HepG2 (cell line): Measurements from ENCODE around the gene GALR3. TPM values are rescaled to one million over a fixed set of nuclear protein-coding genes. Genes with fewer than 3 reads are reported as not detected.

Experiments used
- FOXP1 ChIP-seq, 2 experiments: fragments of 450-650 bp in 1 of 2; IDR thresholded peaks; 2 replicates each; pipeline ENCODE4 v1.6.1; 2017 to 2018; ENCODE audit warnings: antibody characterized with exemption in 1 of 2
- GABPB1 ChIP-seq: IDR thresholded peaks from 2 replicates; pipeline ENCODE4 v1.6.1; 2016; ENCODE audit warnings: mild to moderate bottlenecking, missing genetic modification reagents, moderate library complexity, missing compliant biosample characterization
- POLR2AphosphoS5 ChIP-seq: IDR thresholded peaks from 2 replicates; pipeline ENCODE4 v1.6.1; 2012; ENCODE audit warnings: low read depth, low read length
- SRSF1 ChIP-seq: fragments of 200-400 bp; formaldehyde crosslinking; optimal IDR thresholded peaks from 2 replicates; pipeline ENCODE3; 2017; ENCODE audit warnings: mild to moderate bottlenecking, low read depth, low read length, moderate library complexity
- TOPORS ChIP-seq: sonication (generic); formaldehyde crosslinking; IDR thresholded peaks from 2 replicates; pipeline ENCODE4 v1.8.0; 2023; ENCODE audit warnings: mild to moderate bottlenecking, missing genetic modification reagents
- ZBTB7A ChIP-seq: sonication (generic); formaldehyde crosslinking; IDR thresholded peaks from 2 replicates; pipeline ENCODE4 v1.8.0; 2022; ENCODE audit warnings: mild to moderate bottlenecking, missing genetic modification reagents
- ZMAT3 ChIP-seq: sonication (generic); formaldehyde crosslinking; conservative IDR thresholded peaks from 2 replicates; pipeline ENCODE4 v1.7.0; 2021; ENCODE audit warnings: missing genetic modification reagents
- ZNF264 ChIP-seq: sonication (generic); formaldehyde crosslinking; IDR thresholded peaks from 2 replicates; pipeline ENCODE4 v1.4.0; 2020; ENCODE audit warnings: missing genetic modification reagents
- ZNF343 ChIP-seq: sonication (generic); formaldehyde crosslinking; IDR thresholded peaks from 2 replicates; pipeline ENCODE4 v1.4.0; 2020; ENCODE audit warnings: mild to moderate bottlenecking, missing genetic modification reagents
- polyA plus RNA-seq, 8 experiments: library from polyadenylated mRNA; depleted of rRNA in 3 of 8; stranded (reverse) in 7 of 8; unstranded in 1 of 8; fragments of >200 nt; fragmentation: Illumina TruSeq in 4 of 8; extraction: Trizol in 4 of 8; gene quantifications; 2 replicates each; pipeline versions ENCODE4 v1.2.1 to v1.2.3, GENCODE V29; 2011 to 2016; ENCODE audit warnings: low read depth in 4 of 8, missing spikeins in 1 of 8, mixed read lengths in 1 of 8; ENCODE audit not compliant: insufficient read depth in 1 of 8
- total RNA-seq, 5 experiments: library from RNA; depleted of rRNA; stranded (reverse); fragments of >200 nt; fragmentation: Illumina TruSeq; extraction: Trizol; gene quantifications; 2 replicates each; pipeline ENCODE4 v1.2.3, GENCODE V29; 2016; ENCODE audit warnings: low read depth in 1 of 5
- TF ChIP-seq, protein P1 (sequence below): sonication (generic); formaldehyde crosslinking; IDR thresholded peaks from 2 replicates; pipeline ENCODE4 v1.4.0; 2020; ENCODE audit warnings: mild to moderate bottlenecking, missing genetic modification reagents
- TF ChIP-seq, protein P2 (sequence below): sonication (generic); formaldehyde crosslinking; IDR thresholded peaks from 2 replicates; pipeline ENCODE4 v1.4.0; 2020; ENCODE audit warnings: missing genetic modification reagents
- TF ChIP-seq, protein P3 (sequence below): sonication (generic); formaldehyde crosslinking; IDR thresholded peaks from 2 replicates; pipeline ENCODE4 v1.4.0; 2020; ENCODE audit warnings: missing genetic modification reagents, borderline replicate concordance

Gene GALR3
- total and polyA plus RNA-seq, 2 of the 13 experiments (the other 11 are each of a cell fraction or from before 2014, with no cell fraction given) = 0.13 TPM; not detected in 1

DNA sequence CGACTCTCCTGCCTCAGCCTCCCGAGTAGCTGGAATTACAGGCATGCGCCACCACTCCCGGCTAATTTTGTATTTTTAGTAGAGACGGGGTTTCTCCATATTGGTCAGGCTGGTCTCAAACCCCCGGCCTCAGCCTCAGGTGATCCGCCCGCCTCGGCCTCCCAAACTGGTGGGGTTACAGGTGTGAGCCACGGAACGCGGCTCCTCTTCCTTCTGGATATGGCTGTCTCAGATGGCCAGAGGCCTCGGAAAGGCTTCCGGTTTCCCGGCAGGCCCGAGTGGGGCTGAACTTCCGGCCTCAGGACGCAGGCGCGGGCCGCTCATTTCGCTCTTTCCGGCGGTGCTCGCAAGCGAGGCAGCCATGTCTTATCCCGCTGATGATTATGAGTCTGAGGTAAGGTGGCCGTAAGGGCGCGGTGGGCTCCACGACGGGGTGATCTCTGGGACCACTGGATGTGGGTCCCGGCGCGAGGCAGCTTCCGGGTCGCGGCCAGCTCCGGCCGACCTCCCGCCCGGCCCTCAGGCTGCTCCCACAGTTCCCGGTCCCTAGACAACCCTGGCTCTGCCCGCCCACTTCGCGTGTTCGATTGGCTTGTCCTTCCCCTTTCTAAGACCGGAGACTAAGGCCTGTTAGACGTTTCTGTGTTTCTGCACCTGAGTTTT lies 26.0 kb downstream of the GALR3 start, which contains the start of gene EIF3L (continued):
- 0 out of 2 replicates have a peak, but pooled peaks have one; percentile 34 for TF ChIP-seq TOPORS (CRISPR knock-in tag)
- TF ChIP-seq, protein P1, sequence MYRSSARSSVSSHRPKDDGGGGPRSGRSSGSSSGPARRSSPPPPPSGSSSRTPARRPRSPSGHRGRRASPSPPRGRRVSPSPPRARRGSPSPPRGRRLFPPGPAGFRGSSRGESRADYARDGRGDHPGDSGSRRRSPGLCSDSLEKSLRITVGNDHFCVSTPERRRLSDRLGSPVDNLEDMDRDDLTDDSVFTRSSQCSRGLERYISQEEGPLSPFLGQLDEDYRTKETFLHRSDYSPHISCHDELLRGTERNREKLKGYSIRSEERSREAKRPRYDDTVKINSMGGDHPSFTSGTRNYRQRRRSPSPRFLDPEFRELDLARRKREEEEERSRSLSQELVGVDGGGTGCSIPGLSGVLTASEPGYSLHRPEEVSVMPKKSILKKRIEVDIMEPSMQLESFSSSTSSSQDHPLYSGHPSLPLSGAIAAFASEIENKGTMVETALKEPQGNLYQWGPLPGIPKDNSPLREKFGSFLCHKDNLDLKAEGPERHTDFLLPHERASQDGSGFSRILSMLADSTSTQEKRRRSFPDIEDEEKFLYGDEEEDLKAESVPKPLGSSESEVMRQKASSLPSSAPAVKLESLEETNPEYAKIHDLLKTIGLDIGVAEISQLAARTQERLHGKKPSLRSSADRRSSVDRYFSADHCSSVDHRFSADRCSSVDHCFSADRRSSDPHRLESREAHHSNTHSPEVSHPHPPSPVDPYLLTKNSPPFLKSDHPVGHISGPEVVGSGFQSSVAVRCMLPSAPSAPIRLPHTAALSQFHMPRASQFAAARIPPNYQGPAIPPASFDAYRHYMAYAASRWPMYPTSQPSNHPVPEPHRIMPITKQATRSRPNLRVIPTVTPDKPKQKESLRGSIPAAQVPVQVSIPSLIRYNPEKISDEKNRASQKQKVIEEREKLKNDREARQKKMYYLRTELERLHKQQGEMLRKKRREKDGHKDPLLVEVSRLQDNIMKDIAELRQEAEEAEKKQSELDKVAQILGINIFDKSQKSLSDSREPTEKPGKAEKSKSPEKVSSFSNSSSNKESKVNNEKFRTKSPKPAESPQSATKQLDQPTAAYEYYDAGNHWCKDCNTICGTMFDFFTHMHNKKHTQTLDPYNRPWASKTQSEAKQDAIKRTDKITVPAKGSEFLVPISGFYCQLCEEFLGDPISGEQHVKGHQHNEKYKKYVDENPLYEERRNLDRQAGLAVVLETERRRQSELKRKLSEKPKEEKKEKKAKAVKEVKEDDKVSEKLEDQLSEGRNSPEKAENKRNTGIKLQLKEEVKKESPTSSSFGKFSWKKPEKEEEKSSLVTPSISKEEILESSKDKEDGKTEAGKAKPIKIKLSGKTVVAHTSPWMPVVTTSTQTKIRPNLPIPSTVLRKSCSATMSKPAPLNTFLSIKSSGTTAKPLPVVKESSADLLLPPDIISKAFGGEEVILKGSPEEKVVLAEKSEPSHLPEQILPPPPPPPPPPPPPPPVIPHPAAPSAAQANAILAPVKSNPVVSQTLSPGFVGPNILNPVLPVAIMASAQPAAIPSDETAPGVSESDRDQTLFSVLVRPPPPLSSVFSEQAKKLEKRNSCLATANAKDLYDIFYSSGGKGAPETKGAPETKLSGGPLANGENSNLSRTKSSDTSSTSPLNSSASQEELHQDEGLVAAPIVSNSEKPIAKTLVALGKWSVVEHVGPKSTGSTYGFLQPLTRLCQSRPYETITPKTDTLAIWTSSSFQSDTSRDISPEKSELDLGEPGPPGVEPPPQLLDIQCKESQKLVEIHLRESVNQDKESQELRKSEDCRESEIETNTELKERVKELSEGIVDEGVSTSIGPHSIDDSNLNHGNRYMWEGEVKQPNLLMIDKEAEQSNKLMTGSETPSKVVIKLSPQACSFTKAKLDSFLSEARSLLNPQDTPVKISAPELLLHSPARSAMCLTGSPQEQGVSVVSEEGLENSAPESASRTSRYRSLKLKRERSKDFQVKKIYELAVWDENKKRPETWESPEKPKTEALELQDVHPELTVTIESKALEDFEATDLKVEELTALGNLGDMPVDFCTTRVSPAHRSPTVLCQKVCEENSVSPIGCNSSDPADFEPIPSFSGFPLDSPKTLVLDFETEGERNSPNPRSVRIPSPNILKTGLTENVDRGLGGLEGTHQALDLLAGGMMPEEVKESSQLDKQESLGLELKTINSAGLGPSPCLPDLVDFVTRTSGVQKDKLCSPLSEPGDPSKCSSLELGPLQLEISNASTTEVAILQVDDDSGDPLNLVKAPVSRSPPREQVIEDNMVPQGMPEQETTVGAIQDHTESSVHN (CRISPR knock-in tag) = 0 out of 2 replicates have a peak, but pooled peaks have one; percentile 18
- TF ChIP-seq ZNF343 (CRISPR knock-in tag) = 0 out of 2 replicates have a peak, but pooled peaks have one; percentile 50
- TF ChIP-seq, protein P2, sequence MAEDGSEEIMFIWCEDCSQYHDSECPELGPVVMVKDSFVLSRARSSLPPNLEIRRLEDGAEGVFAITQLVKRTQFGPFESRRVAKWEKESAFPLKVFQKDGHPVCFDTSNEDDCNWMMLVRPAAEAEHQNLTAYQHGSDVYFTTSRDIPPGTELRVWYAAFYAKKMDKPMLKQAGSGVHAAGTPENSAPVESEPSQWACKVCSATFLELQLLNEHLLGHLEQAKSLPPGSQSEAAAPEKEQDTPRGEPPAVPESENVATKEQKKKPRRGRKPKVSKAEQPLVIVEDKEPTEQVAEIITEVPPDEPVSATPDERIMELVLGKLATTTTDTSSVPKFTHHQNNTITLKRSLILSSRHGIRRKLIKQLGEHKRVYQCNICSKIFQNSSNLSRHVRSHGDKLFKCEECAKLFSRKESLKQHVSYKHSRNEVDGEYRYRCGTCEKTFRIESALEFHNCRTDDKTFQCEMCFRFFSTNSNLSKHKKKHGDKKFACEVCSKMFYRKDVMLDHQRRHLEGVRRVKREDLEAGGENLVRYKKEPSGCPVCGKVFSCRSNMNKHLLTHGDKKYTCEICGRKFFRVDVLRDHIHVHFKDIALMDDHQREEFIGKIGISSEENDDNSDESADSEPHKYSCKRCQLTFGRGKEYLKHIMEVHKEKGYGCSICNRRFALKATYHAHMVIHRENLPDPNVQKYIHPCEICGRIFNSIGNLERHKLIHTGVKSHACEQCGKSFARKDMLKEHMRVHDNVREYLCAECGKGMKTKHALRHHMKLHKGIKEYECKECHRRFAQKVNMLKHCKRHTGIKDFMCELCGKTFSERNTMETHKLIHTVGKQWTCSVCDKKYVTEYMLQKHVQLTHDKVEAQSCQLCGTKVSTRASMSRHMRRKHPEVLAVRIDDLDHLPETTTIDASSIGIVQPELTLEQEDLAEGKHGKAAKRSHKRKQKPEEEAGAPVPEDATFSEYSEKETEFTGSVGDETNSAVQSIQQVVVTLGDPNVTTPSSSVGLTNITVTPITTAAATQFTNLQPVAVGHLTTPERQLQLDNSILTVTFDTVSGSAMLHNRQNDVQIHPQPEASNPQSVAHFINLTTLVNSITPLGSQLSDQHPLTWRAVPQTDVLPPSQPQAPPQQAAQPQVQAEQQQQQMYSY = peak; percentile 39; the same call in 1 of the 2 replicates
- no peak for TF ChIP-seq SRSF1
- 0 out of 2 replicates have a peak, but pooled peaks have one; percentile 18 for TF ChIP-seq ZNF264
- no peak for TF ChIP-seq ZMAT3 (CRISPR knock-in tag)
- TF ChIP-seq ZBTB7A (CRISPR knock-in tag) = no peak; the same call in 1 of the 2 replicates
- TF ChIP-seq POLR2AphosphoS5 = peak; percentile 91
- TF ChIP-seq, protein P3, sequence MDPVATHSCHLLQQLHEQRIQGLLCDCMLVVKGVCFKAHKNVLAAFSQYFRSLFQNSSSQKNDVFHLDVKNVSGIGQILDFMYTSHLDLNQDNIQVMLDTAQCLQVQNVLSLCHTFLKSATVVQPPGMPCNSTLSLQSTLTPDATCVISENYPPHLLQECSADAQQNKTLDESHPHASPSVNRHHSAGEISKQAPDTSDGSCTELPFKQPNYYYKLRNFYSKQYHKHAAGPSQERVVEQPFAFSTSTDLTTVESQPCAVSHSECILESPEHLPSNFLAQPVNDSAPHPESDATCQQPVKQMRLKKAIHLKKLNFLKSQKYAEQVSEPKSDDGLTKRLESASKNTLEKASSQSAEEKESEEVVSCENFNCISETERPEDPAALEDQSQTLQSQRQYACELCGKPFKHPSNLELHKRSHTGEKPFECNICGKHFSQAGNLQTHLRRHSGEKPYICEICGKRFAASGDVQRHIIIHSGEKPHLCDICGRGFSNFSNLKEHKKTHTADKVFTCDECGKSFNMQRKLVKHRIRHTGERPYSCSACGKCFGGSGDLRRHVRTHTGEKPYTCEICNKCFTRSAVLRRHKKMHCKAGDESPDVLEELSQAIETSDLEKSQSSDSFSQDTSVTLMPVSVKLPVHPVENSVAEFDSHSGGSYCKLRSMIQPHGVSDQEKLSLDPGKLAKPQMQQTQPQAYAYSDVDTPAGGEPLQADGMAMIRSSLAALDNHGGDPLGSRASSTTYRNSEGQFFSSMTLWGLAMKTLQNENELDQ = no peak
- TF ChIP-seq FOXP1 (IDR thresholded peaks at IDR 0.05) = no peak
- TF ChIP-seq FOXP1 (CRISPR knock-in tag; IDR thresholded peaks at IDR 0.05) = no peak
- peak; percentile 99 for TF ChIP-seq GABPB1 (CRISPR knock-in tag)
